GM18909 (cell line): ENCODE data around the gene TMEM74B.

Experiments used
- ATAC-seq: cut with Tn5 transposase; IDR thresholded peaks from one replicate; pipeline ENCODE4 v1.9.1; 2021; ENCODE audit warnings: mild to moderate bottlenecking; ENCODE audit not compliant: unreplicated experiment, poor library complexity

Gene TMEM74B

GRCh38 chr20:1206366-1207148, 21.8 kb upstream of the TMEM74B start:
- ATAC-seq: no peak

- ATAC-seq: no peak
These were observed 21.0 kb upstream of the TMEM74B start for GRCh38 chr20:1205802-1206201.

DNA sequence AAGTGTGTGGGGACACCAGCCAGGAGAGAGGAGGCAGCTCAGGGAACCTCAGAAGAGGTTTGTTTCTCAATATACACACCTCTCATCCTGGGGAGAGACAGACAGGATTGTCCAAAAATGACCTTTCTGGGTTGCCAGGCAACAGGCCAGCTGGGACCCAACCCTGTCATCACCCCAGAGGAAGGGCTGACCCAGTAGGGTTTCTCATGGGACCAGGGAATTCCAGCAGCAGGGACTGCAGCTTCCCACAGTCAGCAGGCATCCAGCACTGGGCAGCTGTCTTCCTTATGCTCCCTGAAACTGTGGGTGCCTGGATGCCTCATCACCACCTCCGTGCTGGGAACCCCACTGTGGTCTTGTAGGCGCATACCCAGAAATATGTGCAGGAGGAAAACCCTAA, 19.8 kb upstream of the TMEM74B start:
- no peak for ATAC-seq

DNA sequence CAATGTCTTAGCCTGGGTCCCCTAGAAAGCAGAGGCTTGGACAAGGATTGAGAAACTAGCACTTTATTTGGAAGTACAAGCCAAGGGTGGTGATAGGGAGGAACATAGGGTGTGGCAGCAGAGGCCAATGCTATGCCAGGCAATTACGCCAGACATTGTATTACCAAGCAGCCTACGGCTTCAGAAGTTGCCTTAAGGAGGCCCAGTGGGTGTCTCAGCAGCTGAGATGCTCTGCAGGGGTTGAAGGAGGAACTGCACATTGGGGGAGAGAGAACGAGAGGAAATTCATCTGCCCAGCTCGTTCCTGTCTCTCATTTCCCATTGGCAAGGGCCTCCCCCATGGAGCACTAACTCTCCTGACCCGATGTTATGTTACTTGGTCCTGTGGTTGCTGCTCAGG, 19.3 kb upstream of the TMEM74B start:
- ATAC-seq: no peak

DNA sequence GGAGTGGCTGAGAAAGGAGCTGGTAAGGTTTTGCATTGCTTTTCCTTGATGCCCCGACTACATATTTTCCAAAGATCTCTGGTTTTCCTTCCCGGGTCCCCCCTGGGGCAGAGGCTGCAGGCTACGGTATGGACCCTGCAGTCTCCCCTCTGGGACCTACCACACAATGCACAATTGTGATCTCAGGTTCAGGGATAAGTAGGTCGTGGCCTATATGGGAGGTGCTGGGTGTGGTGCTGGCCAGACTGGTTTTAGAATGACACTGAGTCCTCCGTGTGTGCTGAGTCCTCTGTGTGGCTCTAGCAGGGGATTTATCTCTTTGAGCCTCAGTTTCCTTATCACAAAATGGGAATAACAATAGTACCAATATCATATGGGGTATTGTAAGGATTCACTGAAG, 18.8 kb upstream of the TMEM74B start:
- ATAC-seq: no peak

DNA sequence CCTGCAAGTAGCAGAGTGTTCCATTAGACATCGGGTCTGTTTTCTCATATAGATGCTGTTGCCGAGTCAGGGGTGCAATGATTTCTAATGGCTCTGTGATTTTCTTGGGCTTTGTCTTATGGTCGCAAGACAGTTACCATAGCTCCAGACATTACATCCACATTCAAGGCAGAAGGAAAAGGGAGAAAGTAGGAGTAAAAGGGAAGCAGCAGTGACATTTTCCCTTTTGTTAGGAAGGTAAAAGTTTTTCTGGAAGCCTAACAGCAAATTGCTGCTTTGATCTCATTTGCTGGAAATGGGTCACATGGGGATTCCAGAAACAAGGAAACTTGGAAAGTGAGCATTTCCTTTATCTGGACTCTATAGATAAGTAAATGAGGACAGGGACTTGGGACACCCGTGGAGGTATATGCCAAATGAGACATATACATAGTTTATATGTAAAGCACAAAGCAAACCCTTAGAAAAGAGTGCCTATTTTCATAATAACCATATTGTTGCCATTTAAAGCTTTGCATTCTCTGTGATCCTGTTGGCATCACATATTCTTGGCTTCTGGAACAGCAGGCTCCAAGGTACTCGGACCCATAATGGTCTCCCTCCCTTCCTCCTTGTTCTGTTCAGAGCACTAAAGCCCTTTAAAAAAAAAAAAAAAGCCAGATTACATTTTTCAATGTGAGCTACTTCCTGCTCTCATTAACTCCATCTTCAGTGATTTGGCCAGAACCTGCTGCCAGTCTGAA, 18.2 kb upstream of the TMEM74B start, which contains the start of gene C20orf202:
Gene C20orf202, plus strand, starts transcription at position 693 of the 743 bp plus-strand sequence. CDS start 132 bp downstream, outside the sequence.
- no peak for ATAC-seq

- no peak for ATAC-seq
These were observed 15.2 kb upstream of the TMEM74B start for GRCh38 chr20:1199964-1200363.

GRCh38 chr20:1199212-1199873, 14.6 kb upstream of the TMEM74B start:
- ATAC-seq: no peak

DNA sequence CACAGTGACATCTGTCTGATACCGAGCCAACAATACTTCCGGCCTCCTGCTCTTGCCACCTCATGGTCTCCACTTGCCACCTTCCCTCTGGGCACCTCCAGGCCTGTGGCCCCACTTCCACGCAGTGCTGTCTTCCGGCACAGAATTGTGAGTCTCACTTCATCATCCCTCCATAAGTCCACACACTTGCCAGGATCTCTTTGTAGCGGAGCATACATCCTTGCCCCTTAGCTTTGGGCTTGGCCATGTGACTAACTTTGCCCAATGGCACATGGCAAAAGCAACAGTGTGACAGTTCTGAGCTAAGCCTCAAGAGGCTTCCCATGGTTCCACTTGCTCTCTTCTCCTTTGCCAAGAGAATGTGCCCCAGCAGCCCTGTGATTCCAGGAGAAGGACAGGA, 14.0 kb upstream of the TMEM74B start:
- ATAC-seq: no peak

DNA sequence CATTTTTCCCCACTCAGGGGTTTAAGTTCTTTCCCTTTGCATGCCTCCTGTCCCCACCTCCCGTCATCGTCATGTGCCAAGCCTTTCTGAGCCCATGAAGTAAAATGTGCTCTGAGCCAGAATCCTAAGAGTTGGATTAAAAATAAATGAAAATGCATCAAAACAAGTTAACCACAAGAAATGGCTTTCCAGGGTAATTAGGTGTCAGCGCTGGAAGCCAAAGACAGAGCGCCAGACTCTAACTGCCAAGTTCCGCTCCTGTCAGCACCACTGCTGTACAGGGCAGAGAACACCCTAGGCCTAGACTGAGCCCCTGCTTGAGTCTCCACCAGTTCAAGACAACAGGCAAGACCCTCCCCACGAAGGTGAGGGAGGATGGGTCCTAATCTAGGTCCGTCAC, 13.0 kb upstream of the TMEM74B start:
- no peak for ATAC-seq

GRCh38 chr20:1196634-1197033, 11.9 kb upstream of the TMEM74B start:
- no peak for ATAC-seq

DNA sequence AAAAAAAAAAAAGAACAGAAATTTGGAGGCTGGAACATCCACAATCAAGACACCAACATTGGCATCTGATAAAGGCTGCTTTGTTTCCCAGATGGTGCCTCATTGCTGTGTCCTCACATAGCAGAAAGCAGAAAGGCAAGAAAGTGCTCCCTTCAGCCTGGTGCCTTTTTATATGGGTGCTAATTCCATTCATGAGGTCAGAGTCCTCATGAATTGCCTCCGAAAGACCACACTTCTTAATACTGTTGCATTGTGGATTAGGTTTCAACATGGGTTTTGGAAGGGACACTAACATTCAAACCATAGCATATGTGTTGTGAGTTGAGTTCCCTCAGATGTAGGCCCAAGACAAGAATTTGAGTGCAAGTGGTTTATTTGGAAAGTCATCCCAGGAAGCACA, 10.4 kb upstream of the TMEM74B start:
- ATAC-seq: no peak

DNA sequence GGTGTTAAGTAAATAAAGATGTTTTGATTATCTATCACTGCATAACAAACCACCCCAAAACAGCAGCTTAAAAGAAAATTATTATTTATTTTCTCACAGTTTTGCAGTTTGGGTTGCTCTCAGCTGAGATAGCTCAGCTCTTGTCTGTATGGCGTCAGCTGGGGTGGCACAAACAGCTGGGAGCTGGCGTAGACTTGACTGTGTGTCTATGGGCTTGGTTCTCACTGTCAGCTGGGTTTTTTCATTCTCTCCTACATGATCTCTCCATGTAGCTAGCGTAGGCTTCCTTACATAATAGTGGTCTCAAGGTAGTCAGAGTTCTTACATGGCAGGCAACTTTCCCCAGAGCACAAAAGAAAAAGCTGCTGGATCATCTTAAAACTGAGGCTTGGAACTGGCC, 6.5 kb upstream of the TMEM74B start:
- no peak for ATAC-seq

- no peak for ATAC-seq
These were observed 6.1 kb upstream of the TMEM74B start for GRCh38 chr20:1190847-1191246.

DNA sequence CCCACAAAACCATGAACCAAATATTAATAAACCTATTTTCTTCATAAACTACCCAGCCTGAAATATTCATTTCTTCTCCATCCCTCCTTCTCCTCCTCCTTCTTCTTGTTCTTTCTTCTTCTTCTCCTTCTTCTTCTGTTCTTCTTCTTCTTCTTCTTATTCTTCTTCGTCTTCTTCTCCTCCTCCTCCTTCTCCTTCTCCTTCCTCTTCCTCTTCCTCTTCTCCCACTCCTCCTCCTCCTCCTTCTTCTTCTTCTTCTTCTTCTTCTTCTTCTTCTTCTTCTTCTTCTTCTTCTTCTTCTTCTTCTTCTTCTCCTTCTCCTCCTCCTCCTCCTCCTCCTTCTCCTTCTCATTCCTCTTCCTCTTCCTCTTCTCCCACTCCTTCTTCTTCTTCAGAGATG, 5.0 kb upstream of the TMEM74B start:
- ATAC-seq: no peak

DNA sequence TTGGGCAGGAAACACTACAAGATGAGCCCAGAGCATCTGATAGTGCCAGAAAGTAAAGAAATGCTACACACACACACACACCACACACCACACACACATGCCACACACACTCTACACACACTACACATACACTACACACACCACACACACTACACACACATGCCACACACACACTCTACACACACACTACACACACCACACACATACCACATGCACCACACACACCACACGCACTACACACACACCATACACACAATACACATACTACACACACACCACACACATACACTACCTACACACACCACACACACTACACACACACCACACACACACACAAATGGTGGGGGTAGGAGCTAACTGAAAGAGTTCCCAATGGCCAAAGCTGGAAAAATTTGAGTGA, 3.6 kb upstream of the TMEM74B start:
- no peak for ATAC-seq

GRCh38 chr20:1187605-1188171, 2.9 kb upstream of the TMEM74B start:
- ATAC-seq: no peak

- no peak for ATAC-seq
These were observed 1.7 kb upstream of the TMEM74B start for GRCh38 chr20:1186367-1186991.

DNA sequence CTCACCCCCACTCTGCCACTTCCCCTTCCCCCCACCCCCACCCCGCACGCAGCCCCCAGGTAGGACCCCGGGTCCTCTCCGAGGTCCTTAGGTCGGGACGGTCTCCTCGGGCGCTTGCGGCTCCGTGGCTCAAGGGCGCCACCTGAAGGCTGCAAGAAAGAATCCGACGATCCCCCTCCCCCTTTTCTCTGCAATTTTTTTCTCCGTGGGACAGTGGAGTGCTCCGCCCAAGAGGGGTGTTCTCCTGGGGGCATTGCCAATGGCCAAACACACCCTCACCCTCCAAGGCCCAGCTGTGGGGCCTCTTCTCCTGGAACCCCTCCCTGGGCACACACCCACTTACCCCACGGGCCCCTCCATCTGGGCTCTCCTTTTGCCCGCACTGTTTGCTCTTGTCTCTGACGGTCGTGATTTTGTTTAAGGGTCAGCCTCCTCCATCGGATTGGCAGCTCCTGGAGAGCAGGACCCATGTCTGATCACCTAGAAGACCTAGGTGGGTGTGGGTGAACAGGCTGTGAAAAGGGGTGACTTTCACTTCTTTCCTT, 1.1 kb upstream of the TMEM74B start:
- ATAC-seq: no peak

DNA sequence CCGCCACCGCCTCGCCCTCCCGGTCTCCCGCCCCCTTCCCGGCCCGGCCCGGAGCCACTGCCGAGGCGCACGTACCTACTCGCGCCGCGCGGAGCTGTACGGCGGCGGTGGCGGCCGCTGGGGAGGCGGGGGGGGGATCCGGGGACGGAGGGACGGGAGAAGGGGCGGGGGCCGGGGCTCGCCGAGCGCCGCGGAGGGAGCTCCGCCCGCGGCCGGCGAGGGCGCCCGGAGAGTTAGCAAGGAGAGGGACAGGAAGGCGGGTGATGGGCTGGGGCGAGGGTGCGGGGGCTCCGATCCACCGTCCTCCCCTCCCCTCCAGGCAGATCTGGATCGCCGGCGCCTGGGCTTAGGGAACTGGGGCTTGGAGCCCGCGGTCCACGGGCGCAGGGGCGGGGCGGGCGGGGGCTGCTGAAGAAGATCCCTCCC, 548 bp upstream of the TMEM74B start:
- no peak for ATAC-seq
